ENCODE results near the gene ATP6V1G3. TPM values are rescaled to one million over a fixed set of nuclear protein-coding genes. Genes with fewer than 3 reads are reported as not detected.

ATP6V1G3 gene
- total RNA-seq, 2 donors from 2014 or later: not detected

DNA sequence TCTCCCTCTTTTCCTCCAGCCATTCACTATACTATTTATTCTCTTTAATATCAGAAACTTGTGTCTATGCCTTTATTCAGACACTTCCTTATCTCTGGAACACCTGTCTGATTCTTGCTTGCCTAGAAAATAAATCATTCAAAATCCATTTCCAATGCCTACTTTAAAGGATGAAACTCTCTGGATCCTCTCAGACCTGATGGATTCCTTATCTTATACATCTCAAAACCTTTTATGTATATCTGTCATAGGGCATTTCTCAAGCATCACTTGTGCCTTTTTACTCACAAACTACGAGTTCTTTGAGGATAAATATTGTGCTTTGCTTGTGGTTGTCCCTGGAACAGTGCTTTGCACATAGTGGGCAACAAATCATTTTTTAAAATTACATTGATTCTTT is 3.8 kb upstream of the ATP6V1G3 start:
- Histone ChIP-seq H3K27ac (no peak overlapping the region), H3K36me3 (replicated peaks in 1 of 2; ENCODE audit: insufficient read depth in 1 of 2, low read depth in 2 of 2) (no peaks in the 10 kb centered on the region), H3K27me3 (no peaks in the 10 kb centered on the region), H3K4me1 (no peaks in the 10 kb centered on the region), H3K4me3 (no peak overlapping the region), H3K9me3 (no peaks in the 10 kb centered on the region)
- DNase-seq (no peak), ATAC-seq (no peak)
- TF ChIP-seq POLR2A (IDR thresholded peaks at IDR 0.05): no peak
- TF ChIP-seq, protein P1, sequence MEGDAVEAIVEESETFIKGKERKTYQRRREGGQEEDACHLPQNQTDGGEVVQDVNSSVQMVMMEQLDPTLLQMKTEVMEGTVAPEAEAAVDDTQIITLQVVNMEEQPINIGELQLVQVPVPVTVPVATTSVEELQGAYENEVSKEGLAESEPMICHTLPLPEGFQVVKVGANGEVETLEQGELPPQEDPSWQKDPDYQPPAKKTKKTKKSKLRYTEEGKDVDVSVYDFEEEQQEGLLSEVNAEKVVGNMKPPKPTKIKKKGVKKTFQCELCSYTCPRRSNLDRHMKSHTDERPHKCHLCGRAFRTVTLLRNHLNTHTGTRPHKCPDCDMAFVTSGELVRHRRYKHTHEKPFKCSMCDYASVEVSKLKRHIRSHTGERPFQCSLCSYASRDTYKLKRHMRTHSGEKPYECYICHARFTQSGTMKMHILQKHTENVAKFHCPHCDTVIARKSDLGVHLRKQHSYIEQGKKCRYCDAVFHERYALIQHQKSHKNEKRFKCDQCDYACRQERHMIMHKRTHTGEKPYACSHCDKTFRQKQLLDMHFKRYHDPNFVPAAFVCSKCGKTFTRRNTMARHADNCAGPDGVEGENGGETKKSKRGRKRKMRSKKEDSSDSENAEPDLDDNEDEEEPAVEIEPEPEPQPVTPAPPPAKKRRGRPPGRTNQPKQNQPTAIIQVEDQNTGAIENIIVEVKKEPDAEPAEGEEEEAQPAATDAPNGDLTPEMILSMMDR (IDR thresholded peaks at IDR 0.05): no peak
- 39 to 46% methylated on average over 1 of the region's 1 CpG for WGBS, 2 donors
- intact Hi-C loops (cut with DNase I): no loop called here

DNA sequence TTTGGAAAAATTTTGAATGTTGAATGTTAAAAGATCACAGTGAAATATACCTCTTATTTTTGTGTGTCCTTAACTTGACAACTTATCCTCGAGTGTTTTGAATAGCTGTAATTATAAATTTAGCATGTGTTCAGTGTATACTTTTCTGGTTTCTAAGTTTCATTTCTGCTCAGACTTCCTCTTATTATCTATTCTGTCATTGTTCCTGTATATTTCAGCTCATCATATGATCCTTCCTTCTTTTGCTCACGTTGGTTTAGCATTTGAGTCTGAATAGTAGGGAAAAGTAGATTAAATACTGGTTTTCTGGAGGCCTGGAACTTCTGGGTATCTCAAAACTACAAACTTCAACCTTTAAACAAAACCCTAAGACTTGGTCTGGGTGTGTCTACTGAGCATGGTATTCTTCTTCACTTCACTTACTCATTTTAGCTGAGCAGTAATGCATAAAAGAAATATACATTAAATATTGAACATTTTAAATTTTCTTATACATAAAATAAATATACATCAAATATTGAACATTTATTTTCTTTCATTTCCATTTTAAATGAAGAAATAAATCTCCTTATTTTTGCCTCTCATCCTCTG is 3.3 kb upstream of the ATP6V1G3 start:
- DNase-seq (no peak), ATAC-seq (no peak)
- TF ChIP-seq, protein P1 (IDR thresholded peaks at IDR 0.05): no peak
- Histone ChIP-seq H3K9me3 (no peaks in the 10 kb centered on the region), H3K27ac (no peak overlapping the region), H3K36me3 (replicated peaks in 1 of 2; ENCODE audit: insufficient read depth in 1 of 2, low read depth in 2 of 2) (no peaks in the 10 kb centered on the region), H3K4me3 (no peak overlapping the region), H3K4me1 (no peaks in the 10 kb centered on the region), H3K27me3 (no peaks in the 10 kb centered on the region)
- intact Hi-C loops (cut with DNase I): no loop called here
- 52 to 56% methylated on average over 2 of the region's 2 CpGs for WGBS, 2 donors

DNA sequence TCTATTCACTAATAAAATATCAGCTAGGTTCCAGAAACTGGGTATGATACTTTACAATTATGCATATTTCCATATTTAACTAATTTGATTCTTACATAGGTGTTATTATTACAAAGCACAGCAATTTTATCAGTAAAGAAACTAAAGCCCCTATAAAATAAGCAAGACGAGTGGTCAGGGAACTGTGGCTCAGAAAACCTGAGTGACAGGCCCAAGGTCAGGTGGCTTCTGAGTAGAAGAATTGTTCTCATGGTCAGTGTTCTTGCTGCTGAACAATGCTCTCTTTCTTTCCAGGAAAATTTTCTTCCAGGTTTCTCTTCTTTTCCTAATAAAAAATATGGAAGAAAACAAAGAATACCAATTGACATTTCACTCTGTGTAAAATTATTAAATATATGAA is 2.2 kb upstream of the ATP6V1G3 start:
- intact Hi-C loops (cut with DNase I): no loop called here
- H3K27ac ChIP-seq: no peak overlapping the region
- no peaks in the 10 kb centered on the region for H3K4me1 ChIP-seq
- TF ChIP-seq, protein P1 (IDR thresholded peaks at IDR 0.05): no peak
- no peak for TF ChIP-seq POLR2A (IDR thresholded peaks at IDR 0.05)
- H3K9me3 ChIP-seq: no peaks in the 10 kb centered on the region
- 16 to 28% methylated on average over 1 of the region's 1 CpG for WGBS, 2 donors
- ATAC-seq (no peak), DNase-seq (no peak)
- H3K4me3 ChIP-seq: no peak overlapping the region
- H3K27me3 ChIP-seq: no peaks in the 10 kb centered on the region
- H3K36me3 ChIP-seq (replicated peaks in 1 of 2; ENCODE audit: insufficient read depth in 1 of 2, low read depth in 2 of 2): no peaks in the 10 kb centered on the region

DNA sequence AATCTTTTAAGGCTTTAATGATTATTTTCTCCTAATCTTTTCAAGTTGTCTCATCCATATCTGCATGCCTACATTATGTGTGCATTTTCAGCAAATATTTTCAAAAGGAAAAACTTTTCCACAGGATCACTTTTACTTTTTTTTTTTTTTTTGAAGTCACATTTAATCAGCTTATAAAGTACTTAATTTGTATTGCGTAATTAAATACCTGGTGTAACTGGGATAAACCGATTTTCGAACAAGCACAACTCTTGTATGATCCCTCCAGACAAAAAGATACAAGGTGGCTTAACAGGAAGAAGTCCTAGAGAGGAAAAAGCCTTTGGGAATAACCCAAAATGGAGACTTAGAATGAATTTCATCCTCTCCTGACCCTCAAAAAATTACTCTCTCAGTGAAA is 1.3 kb upstream of the ATP6V1G3 start:
- intact Hi-C loops (cut with DNase I): no loop called here
- WGBS, 2 donors: 84 to 88% methylated on average over 3 of the region's 3 CpGs
- H3K27ac ChIP-seq: no peak overlapping the region
- no peak for ATAC-seq
- H3K27me3 ChIP-seq: no peaks in the 10 kb centered on the region
- TF ChIP-seq, protein P1 (IDR thresholded peaks at IDR 0.05): no peak
- no peak for TF ChIP-seq POLR2A (IDR thresholded peaks at IDR 0.05)
- H3K4me3 ChIP-seq: no peak overlapping the region
- H3K4me1 ChIP-seq: no peaks in the 10 kb centered on the region
- no peak for DNase-seq
- H3K9me3 ChIP-seq: no peaks in the 10 kb centered on the region
- H3K36me3 ChIP-seq (replicated peaks in 1 of 2; ENCODE audit: insufficient read depth in 1 of 2, low read depth in 2 of 2): no peaks in the 10 kb centered on the region

DNA sequence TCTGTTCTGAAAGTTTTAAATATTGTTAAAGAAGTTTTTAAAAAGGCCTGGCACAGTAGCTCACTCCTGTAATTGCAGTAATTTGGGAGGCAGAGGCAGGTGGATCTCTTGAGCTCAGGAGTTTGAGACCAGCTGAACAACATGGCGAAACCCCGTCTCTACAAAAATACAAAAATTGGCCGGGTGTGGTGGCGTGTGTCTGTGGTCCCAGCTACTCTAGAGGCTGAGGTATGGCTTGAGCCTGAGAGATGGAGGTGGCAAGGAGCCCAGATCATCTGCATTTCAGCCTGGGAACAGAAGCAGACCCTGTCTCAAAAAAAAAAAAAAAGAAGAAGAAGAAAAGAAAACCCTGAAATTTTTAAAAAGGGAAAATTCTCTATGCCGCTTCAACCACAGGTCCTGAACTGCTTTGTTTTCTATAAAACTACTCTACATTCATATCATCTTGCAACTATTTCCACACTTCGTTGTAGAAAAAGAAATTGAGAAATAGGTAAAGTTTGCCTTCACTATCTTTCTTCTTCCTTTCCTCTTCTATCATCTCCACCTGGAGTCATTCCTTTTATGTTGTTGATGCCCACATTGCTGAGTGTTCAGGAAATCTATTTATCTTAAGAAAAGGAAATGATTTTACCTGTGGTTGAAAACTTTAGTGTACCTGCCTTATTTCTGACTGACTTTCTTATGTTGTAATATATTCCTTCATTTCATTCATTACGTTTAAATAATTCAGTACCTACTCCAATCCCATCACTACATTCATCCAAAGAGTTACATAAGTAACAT is 1.7 kb downstream of the ATP6V1G3 start:
- ATAC-seq (no peak), DNase-seq (no peak)
- Histone ChIP-seq H3K4me3 (no peak overlapping the region), H3K36me3 (replicated peaks in 1 of 2; ENCODE audit: insufficient read depth in 1 of 2, low read depth in 2 of 2) (no peaks in the 10 kb centered on the region), H3K9me3 (no peaks in the 10 kb centered on the region), H3K27me3 (no peaks in the 10 kb centered on the region), H3K4me1 (no peaks in the 10 kb centered on the region), H3K27ac (no peak overlapping the region)
- TF ChIP-seq, protein P1 (IDR thresholded peaks at IDR 0.05): no peak
- no peak for TF ChIP-seq POLR2A (IDR thresholded peaks at IDR 0.05)
- WGBS, 2 donors: 82% methylated on average over 7 of the region's 7 CpGs
- intact Hi-C loops (cut with DNase I): no loop called here

Data from body of pancreas (tissue), 4 donors.